Measurements from ENCODE around the gene ACTA1.

DNA sequence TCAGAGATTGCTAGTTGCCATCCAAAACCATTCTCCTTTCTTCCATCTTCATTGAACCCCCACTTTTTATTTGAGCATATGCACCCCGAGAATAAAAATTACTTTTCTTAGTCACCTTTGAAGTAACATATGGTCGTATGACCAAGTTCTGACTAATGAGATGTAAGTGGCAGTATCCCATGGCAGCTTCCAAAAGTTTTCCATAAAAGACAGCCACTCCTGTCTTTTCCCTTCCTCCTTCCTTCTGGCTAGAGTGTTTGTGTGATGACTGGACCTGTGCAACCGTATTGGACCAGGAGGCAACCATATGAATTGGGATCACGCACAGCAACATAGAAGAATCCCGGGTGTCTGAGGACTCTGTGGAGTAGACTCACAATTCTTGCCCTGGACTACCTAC, 49.9 kb downstream of the ACTA1 start:
- TF ChIP-seq, protein P1, sequence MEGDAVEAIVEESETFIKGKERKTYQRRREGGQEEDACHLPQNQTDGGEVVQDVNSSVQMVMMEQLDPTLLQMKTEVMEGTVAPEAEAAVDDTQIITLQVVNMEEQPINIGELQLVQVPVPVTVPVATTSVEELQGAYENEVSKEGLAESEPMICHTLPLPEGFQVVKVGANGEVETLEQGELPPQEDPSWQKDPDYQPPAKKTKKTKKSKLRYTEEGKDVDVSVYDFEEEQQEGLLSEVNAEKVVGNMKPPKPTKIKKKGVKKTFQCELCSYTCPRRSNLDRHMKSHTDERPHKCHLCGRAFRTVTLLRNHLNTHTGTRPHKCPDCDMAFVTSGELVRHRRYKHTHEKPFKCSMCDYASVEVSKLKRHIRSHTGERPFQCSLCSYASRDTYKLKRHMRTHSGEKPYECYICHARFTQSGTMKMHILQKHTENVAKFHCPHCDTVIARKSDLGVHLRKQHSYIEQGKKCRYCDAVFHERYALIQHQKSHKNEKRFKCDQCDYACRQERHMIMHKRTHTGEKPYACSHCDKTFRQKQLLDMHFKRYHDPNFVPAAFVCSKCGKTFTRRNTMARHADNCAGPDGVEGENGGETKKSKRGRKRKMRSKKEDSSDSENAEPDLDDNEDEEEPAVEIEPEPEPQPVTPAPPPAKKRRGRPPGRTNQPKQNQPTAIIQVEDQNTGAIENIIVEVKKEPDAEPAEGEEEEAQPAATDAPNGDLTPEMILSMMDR (IDR thresholded peaks at IDR 0.05) = no peak
- no peak for TF ChIP-seq POLR2A (IDR thresholded peaks at IDR 0.05)
